GM19025 (cell line): ENCODE measurements around the gene ESPN.
"Not testable (repeated sequence)": the region's sequence is repeated elsewhere in the genome, so short reads cannot be mapped to it uniquely, and the experiment has no call there.

ENCODE experiments used
- ATAC-seq: cut with Tn5 transposase; IDR thresholded peaks from one replicate; pipeline ENCODE4 v1.9.1; 2021; ENCODE audit warnings: mild to moderate bottlenecking, low read depth, moderate library complexity; ENCODE audit not compliant: unreplicated experiment

The ESPN gene

GRCh38 chr1:6426277-6426971 lies 1.8 kb downstream of the ESPN start:
- ATAC-seq, result no peak

DNA sequence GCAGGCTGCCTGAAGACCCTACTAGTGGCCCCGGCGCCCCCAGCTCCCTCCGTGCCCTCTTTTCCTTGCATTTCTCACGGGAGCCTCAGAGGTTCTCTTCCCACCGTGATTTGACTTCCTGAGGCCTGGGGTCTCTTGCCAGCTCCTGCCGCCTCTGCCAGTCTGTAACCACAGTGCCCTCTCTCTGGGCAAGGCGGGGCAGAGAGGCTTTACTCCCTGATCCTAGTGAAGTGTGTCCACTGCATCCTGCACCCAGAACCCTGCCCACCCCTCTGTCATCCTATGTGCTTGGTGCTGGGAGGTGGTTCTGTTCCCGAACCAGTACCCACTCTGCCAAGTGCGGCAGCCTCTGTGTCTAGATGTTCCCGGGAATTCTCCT lies 2.4 kb downstream of the ESPN start:
- no peak for ATAC-seq

DNA sequence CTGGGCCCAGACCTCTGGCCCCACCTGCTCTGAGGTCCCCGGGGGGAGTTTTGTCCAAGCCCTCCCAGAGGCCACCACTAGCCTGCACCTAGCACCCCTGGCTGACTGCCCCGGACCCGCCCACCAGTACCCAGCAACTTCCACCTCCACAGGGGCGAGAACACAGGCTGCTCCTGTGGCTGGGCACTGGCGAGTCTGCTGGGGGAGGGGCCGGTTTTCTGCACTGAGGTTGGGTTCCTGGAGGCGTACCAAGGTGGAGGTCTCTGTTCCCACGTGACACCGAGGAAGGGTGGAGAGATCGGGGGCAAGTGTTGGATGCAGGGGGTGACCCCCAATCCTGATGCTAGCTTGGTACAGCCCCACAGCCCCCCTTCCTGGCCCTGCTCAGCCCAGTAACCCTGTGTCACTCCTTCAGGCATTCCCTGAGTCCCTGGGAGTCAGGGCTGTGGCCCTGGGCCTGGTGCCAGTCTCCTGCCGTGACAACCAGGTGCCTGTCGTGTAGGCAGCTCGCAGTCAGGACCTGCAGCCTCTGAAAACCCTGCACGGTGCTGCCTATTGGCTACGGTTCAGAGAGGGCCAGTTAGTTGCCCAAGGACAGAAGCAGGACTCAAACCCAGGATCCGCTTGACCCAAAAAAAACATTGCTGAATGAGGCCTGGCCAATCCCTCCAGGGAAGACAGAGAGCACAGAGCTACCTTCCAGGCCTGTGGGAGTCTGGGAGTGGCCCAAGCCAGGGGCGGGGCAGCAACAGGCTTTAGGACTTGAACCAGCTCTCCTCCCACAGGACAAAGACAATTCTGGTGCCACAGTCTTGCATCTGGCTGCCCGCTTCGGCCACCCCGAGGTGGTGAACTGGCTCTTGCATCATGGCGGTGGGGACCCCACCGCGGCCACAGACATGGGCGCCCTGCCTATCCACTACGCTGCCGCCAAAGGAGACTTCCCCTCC lies 3.1 kb downstream of the ESPN start:
- no peak for ATAC-seq

DNA sequence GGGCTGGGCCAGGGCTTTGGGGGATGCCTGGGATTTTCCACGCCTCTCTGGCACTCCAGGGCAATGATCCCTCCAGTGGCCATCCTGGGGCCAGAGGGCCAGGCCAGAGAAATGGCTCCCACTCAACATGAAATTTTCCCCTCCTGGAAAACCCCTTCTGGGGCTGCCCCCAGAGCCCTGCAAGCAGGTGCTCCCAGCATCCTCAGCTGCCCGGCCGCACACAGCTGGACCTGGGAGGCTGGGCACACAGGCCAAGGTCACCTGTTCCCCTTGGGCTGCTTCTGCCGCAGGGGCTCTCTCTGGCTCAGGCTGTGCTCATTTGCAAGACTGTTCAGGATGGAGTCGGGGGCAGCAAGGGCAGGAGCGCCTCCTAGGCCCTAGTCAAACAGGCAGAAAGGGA lies 3.9 kb downstream of the ESPN start:
- not testable (repeated sequence) for ATAC-seq

GRCh38 chr1:6429660-6430411 lies 5.3 kb downstream of the ESPN start:
- not testable (repeated sequence) for ATAC-seq

GRCh38 chr1:6431645-6432579 lies 7.3 kb downstream of the ESPN start:
- ATAC-seq, result not testable (repeated sequence)

GRCh38 chr1:6434186-6434585 lies 9.6 kb downstream of the ESPN start:
- no peak for ATAC-seq

DNA sequence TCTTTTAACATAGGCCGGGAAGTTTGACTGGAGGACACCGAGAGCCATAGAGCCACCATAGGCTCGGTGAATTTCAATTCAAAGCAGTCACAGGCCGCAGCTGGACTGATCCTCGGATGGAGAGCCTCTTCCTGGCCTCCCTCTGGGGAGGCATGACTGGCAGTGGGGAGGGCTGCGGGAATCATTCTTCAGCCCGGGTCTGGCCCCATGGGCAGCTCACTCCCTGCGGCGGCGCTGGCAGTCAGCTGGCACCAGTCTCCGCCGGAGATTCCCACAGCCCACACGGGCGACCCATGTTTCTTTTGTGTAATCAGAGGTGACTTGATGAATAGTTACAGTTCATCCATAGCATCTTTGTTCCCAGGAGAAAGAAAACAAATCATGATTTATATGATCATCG lies 10.6 kb downstream of the ESPN start:
- ATAC-seq, result no peak

DNA sequence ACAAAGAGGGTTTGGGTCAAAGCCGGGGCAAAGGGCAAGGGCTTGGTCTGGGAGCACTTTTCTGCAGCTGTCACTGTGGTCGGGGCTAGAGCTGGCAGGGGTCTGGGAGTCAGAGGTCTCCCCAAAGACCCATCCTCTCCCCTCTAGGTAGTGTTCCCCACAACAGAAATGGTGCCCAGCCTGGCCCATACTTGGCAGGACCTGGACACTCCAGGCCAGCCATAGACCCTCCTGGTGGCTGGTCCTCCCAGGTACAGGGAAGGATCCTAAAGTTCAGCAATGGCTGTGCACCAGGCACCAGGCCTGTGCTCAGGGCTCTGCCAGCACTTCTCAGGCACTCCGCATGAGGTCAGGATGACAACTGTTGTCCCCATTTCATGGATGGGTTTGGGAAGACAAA lies 11.0 kb downstream of the ESPN start:
- no peak for ATAC-seq

GRCh38 chr1:6436277-6436676 lies 11.7 kb downstream of the ESPN start:
- ATAC-seq, result not testable (repeated sequence)

- ATAC-seq, result not testable (repeated sequence)
Observed at GRCh38 chr1:6437012-6437700, 12.6 kb downstream of the ESPN start.

DNA sequence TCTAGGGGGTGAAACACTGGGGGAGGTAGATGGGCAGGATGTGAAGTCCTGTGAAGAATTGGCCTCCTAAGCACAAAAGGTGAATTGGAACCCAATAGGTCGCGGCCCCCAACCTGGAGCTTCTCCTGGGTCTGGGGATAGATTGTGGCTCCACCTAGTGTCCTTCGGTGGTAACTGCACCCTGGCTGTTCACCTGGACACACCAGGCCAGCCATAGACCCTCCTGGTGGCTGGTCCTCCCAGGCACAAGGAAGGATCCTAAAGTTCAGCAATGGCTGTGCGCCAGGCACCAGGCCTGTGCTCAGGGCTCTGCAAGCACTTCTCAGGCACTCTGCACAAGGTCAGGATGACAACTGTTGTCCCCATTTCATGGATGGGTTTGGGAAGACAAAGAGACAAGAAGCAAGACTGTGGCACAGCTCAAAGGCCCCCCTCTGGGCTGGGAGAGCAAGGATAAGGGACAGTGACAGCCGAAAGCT lies 13.5 kb downstream of the ESPN start:
- no peak for ATAC-seq

DNA sequence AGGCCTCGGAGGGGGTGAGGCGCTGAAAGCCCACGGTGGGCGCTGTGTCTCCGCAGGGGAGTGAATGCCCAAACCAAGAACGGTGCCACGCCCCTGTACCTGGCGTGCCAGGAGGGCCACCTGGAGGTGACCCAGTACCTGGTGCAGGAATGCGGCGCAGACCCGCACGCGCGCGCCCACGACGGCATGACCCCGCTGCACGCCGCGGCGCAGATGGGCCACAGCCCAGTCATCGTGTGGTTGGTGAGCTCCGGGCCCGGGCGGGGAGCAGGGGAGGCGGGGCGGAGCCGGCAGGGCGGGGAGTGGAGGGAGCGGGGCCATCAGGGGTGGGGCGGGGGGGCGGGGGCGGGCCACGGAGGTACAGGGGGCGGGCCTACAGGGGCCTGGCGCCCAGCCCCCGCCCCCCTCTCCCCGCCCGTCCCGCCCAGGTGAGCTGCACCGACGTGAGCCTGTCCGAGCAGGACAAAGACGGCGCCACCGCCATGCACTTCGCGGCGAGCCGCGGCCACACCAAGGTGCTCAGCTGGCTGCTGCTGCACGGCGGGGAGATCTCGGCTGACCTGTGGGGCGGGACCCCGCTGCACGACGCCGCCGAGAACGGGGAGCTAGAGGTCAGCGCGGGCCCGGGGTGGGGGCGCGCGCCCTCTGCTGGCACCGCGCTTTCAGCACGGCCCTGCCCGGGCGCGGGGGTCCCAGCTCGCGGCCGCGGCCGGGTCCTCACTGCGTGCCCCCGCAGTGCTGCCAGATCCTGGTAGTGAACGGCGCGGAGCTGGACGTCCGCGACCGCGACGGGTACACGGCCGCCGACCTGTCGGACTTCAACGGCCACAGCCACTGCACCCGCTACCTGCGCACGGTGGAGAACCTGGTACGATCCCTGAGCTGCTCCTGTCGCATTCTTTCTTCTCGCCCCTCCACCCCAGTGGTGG lies 15.9 kb downstream of the ESPN start:
- ATAC-seq, result no peak

- ATAC-seq, result no peak
Observed at GRCh38 chr1:6441586-6441985, 17.0 kb downstream of the ESPN start.

- no peak for ATAC-seq
Observed at GRCh38 chr1:6443339-6444115, 19.0 kb downstream of the ESPN start.

DNA sequence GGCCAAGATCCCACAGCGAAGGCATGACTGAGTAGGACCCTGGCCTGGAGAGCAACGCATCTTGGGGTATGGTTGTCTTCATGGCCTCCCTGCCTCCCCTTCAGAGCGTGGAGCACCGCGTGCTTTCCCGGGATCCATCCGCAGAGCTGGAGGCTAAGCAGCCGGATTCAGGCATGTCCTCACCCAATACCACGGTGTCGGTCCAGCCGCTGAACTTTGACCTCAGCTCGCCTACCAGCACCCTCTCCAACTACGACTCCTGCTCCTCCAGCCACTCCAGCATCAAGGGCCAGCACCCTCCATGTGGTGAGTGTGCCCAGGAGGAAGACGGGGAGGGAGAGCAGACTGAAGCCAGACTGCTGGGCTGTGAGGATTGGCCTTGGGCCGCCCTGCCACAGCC lies 19.8 kb downstream of the ESPN start:
- no peak for ATAC-seq

DNA sequence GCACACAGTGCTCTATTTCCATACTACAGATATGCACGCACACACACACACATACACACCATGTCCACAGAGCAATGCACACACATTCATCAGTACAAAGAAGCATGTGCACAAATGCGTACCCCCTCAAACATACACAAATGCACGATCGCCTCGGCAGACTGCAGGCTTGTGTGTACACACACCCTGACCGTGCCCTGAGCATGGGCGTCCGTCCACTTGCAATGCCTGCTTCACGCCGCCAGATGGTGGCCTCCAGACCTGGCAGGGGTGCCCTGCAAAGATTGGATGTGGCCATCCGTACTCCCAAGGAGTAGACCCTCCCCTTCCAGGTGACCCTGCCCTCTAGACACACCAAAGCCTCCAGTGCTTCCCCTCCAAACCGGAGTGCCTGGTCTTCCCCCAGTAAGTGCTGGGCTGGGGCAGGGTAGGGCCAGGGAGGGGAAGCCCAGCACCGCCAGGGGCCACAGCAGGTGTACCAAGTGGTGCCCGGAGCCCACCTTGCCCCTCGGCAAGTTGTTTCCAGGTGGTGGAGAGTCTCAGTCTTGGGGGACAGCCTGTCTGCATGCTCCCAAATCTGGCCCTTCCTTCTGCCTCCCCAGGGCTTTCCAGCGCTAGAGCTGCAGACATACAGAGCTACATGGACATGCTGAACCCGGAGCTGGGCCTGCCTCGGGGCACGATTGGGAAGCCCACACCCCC lies 20.6 kb downstream of the ESPN start:
- no peak for ATAC-seq
